Measurements from ENCODE around the gene ASPHD2. TPM values are rescaled to one million over a fixed set of nuclear protein-coding genes. Genes with fewer than 3 reads are reported as not detected.

The ASPHD2 gene
- total RNA-seq, 1 experiment from 2014 or later = 4.0 TPM

Other genes with a start within 250 kb of the ASPHD2 start
- gene HPS4, start 54.5 kb downstream of the ASPHD2 start, total RNA-seq (2014; rRNA removed; shearing (Covaris generic)) = 18.4 and 20.4 TPM in 2 replicates
- 19.2 and 24.1 TPM in 2 replicates for gene SRRD, start 54.6 kb downstream of the ASPHD2 start, total RNA-seq (2014; rRNA removed; shearing (Covaris generic))
- gene TFIP11, start 83.2 kb downstream of the ASPHD2 start, total RNA-seq (2014; rRNA removed; shearing (Covaris generic)) = 21.1 and 23.1 TPM in 2 replicates
- 5.5 and 9.5 TPM in 2 replicates for gene TPST2, start 160.9 kb downstream of the ASPHD2 start, total RNA-seq (2014; rRNA removed; shearing (Covaris generic))
- not detected in 2 replicates for gene CRYBB1, start 188.8 kb downstream of the ASPHD2 start, total RNA-seq (2014; rRNA removed; shearing (Covaris generic))
- not detected in 2 replicates for gene CRYBA4, start 192.7 kb downstream of the ASPHD2 start, total RNA-seq (2014; rRNA removed; shearing (Covaris generic))
- gene MIAT, start 228.3 kb downstream of the ASPHD2 start, total RNA-seq (2014; rRNA removed; shearing (Covaris generic)) = 1.9 and 2.2 TPM in 2 replicates